Heart right ventricle (tissue), 16 donors: Measurements from ENCODE around the gene HSPA12A. TPM values are rescaled to one million over a fixed set of nuclear protein-coding genes. Genes with fewer than 3 reads are reported as not detected.

Experiments used
- ATAC-seq, 8 donors: fragments of 200-7000 bp; cut with Tn5 transposase; one replicate each; pipeline ENCODE4 v1.9.1; 2020; ENCODE audit warnings: mild to moderate bottlenecking in 8 of 8, moderate library complexity in 8 of 8, moderate number of reproducible peaks in 1 of 8
- DNase-seq, 2 donors: peaks; one replicate each; pipeline ENCODE4 v3.0.0-alpha.2; 2020
- H3K27ac ChIP-seq, 10 donors: fragments of 200-600 bp; sonication (generic) in 2 of 10; one replicate each; pipeline versions ENCODE4 v1.5.0 to v1.8.0; 2020 to 2022; ENCODE audit warnings: mild to moderate bottlenecking in 3 of 10
- H3K27me3 ChIP-seq, 7 donors: fragments of 200-600 bp; one replicate each; pipeline ENCODE4 v1.8.0; 2021 to 2022; ENCODE audit warnings: mild to moderate bottlenecking in 2 of 7
- H3K36me3 ChIP-seq, 9 donors: fragments of 200-600 bp; sonication (generic) in 1 of 9; one replicate each; pipeline versions ENCODE4 v1.5.0 to v1.8.0; 2020 to 2022; ENCODE audit warnings: mild to moderate bottlenecking in 2 of 9
- H3K4me1 ChIP-seq, 9 donors: fragments of 200-600 bp; sonication (generic) in 1 of 9; one replicate each; pipeline versions ENCODE4 v1.5.0 to v1.8.0; 2020 to 2022; ENCODE audit warnings: mild to moderate bottlenecking in 4 of 9
- H3K4me3 ChIP-seq, 10 donors: fragments of 200-600 bp; sonication (generic) in 2 of 10; one replicate each; pipeline versions ENCODE4 v1.5.0 to v1.8.0; 2020 to 2022; ENCODE audit warnings: mild to moderate bottlenecking in 7 of 10, moderate library complexity in 2 of 10
- H3K9me3 ChIP-seq, 11 donors: fragments of 200-600 bp in 10 of 11; sonication (generic) in 2 of 11; one replicate each; pipeline versions ENCODE4 v1.5.0 to v1.8.0; 2013 to 2022; ENCODE audit warnings: mild to moderate bottlenecking in 2 of 11, control low read depth in 1 of 11, moderate library complexity in 1 of 11
- WGBS, 2 donors: extraction: QIAGEN DNeasy Blood & Tissue Kit; methylation state at CpG; one replicate each; pipeline ENCODE4 v1.1.7; 2013; ENCODE audit warnings: inconsistent platforms in 1 of 2; 5-methylcytosine and 5-hydroxymethylcytosine counted together
- intact Hi-C, 10 donors: fragments of 100-400 bp; cut with DNase I; formaldehyde crosslinking; loops; one replicate each; pipeline versions ENCODE4 v1.11.1 to v1.14.2; 2022
- polyA plus RNA-seq, 2 donors: library from polyadenylated mRNA; stranded (reverse); fragments of 200-250 nt; gene quantifications; one replicate each; pipeline ENCODE4 v1.2.3, GENCODE V29; 2013
- total RNA-seq, 10 donors: library from RNA; stranded (reverse); fragmentation: NEBNext Ultra II Directional in 3 of 10; extraction: Animal tissue kit (Norgen Biotek cat#: 25700) in 3 of 10; gene quantifications; one replicate each; pipeline versions ENCODE4 v1.2.1 to v1.2.4, GENCODE V29; 2021 to 2023
- TF ChIP-seq, protein P1 (sequence below), 9 donors: fragments of 200-600 bp; sonication (generic) in 2 of 9; IDR thresholded peaks; one replicate each; pipeline versions ENCODE4 v1.5.0 to v1.8.0; 2021 to 2022; ENCODE audit warnings: antibody characterized with exemption in 9 of 9, mild to moderate bottlenecking in 5 of 9, moderate library complexity in 1 of 9
- donor health status: Arrhythmogenic right ventricular cardiomyopathy.
- donor health status: ischemic (EF 13 %, LVEDD 7.1; RV severe dilation, severe dysfunction).
- donor health status: healthy with polysubstance abuse.
- donor health status: DM: no; HTN: yes; CAD: no.
- donor health status: DM: no; HTN: no; CAD: no.
- donor health status: ischemic (EF 25% LVEDD 6.9; RV normal size, moderate dysfunction).
- donor health status: ischemic (EF 25% LVEDD 5.7; RV mildly dilated, moderate dysfunction).
- donor health status: healthy.
- donor health status: DM: yes; HTN: yes; CAD: no.
- donor health status: Ischemic cardiomyopathy.
- donor health status: ischemic (EF 35%, LVEDD 5.7; RV mildly dilated, moderate dysfunction).
- donor health status: nonischemic (EF 11% LVEDD 7.7; RV severe dilation, severe dysfunction).
- donor health status: DM: yes; HTN: yes; CAD: no.
- donor health status: PGD.
- donor health status: ischemic (EF 29% LVEDD 5.4; RV normal size, mild dysfunction).
- donor health status: nonischemic (EF 23%, LVEDD 6.1; RV moderate dilation, normal function).

HSPA12A gene
- total and polyA plus RNA-seq, 12 donors = 5.1 to 18.1 (median 10.2) TPM

DNA sequence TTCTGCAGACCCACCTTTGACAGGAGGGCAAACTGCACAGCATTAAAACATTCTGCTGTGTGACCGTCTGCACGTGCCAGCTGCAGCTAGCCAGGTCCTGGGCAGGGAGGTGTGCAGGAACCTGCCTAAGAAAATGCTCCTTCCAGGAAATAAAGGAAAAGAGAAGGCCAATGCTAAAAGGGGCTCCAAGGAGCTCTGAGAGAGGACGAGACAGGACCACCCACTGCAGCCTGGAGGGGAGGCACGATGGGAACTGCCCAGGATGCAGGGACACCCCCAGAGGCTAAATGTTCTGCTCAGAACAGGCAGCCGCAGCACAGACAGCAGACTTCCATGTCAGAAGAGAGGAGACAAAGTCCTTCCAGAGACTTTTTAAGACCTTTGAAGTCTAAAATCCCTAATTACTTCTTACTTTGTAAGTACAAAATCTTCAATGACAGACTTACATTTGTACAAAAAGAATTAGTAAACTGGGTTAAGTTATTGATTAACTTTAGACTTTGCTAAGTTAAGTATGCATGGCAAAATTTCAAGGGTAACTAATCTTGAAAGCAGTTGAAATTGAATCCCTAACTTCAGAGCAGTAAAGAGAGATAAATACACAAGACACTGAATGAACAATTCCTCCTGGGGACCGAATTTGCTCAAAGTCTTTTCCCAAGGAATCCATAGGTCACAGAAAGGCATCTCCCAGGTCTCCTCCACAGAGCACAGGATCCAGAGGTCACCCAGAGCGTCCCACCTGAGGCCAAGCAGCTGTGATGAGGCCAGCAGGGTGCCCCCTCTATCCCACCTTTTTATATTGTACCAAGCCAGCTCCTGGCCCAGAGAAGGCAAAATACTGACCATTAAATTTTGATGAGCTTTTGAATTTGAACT, 21.5 kb downstream of the HSPA12A start:
- intact Hi-C loops = no loop called here
- no peak for ATAC-seq
- 73 to 76% methylated on average over 7 of the region's 7 CpGs for WGBS, 2 donors
- TF ChIP-seq, protein P1, sequence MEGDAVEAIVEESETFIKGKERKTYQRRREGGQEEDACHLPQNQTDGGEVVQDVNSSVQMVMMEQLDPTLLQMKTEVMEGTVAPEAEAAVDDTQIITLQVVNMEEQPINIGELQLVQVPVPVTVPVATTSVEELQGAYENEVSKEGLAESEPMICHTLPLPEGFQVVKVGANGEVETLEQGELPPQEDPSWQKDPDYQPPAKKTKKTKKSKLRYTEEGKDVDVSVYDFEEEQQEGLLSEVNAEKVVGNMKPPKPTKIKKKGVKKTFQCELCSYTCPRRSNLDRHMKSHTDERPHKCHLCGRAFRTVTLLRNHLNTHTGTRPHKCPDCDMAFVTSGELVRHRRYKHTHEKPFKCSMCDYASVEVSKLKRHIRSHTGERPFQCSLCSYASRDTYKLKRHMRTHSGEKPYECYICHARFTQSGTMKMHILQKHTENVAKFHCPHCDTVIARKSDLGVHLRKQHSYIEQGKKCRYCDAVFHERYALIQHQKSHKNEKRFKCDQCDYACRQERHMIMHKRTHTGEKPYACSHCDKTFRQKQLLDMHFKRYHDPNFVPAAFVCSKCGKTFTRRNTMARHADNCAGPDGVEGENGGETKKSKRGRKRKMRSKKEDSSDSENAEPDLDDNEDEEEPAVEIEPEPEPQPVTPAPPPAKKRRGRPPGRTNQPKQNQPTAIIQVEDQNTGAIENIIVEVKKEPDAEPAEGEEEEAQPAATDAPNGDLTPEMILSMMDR (IDR thresholded peaks at IDR 0.05) = no peak
- H3K36me3 ChIP-seq = no peaks in the 10 kb centered on the region
- peaks cover 0 to 5% (median 0%) of the 10 kb centered on the region in 7 donors for H3K27me3 ChIP-seq
- no peak overlapping the region for H3K4me3 ChIP-seq
- no peak for DNase-seq
- no peak overlapping the region for H3K27ac ChIP-seq
- peaks cover 0 to 22% (median 4%) of the 10 kb centered on the region in 9 donors for H3K4me1 ChIP-seq
- no peaks in the 10 kb centered on the region for H3K9me3 ChIP-seq

DNA sequence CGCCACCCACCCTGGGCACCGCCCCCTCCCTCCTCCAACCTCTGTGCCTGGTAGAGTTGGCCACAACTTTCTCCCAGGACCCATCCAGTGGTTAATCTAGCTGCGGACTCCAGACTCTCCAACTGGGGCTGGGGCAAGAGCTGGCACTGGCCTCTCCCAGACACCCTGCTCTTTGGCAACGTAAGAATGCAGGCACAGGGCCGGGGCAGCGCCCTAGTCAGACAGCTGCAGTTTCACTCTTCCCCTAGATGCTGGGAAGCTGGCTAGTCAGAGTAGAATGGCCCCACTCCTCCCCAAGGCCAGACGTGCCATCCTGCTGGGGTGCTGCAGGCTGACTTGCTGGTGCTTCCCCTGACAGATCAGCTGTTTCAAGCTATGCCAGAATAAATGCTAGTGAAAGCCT, 22.1 kb downstream of the HSPA12A start:
- peak in 3 of 8 donors; percentile 18 to 71 (median 34) for ATAC-seq
- intact Hi-C loops = no loop called here
- no peak for DNase-seq

DNA sequence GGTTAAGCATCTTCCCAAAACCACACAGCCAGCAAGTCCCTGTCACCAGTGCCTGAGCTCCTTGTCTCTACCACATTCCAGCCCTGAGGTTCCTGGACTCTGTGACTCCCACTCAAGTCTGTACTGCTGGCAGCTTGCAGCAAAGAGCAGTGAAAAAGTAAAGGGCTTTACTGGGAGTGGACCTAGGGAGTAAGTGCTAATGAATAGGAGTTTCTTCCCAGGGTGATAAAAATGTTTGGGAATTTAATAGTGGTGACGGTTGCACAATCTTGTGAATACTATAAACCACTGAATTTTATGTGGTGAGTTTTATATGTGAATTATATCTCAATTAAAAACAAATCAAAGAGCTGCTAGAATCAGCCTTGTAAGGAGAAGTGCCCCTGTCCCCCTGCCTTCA, 22.6 kb downstream of the HSPA12A start:
- no peak overlapping the region for H3K4me3 ChIP-seq
- 84 to 89% methylated on average over 1 of the region's 1 CpG for WGBS, 2 donors
- no peak overlapping the region for H3K27ac ChIP-seq
- H3K9me3 ChIP-seq = no peaks in the 10 kb centered on the region
- ATAC-seq = no peak
- H3K4me1 ChIP-seq = peaks cover 0 to 32% (median 4%) of the 10 kb centered on the region in 9 donors
- no peaks in the 10 kb centered on the region for H3K36me3 ChIP-seq
- TF ChIP-seq, protein P1 (IDR thresholded peaks at IDR 0.05) = no peak
- intact Hi-C loops = no loop called here
- H3K27me3 ChIP-seq = peaks cover 0 to 5% (median 0%) of the 10 kb centered on the region in 7 donors
- DNase-seq = no peak

More for the DNA sequence above, 22.1 kb downstream of the HSPA12A start:
- whole genome bisulfite sequencing, 2 donors = 81 to 83% methylated on average over 7 of the region's 7 CpGs
- no peak overlapping the region for H3K4me3 ChIP-seq
- TF ChIP-seq, protein P1 (IDR thresholded peaks at IDR 0.05) = no peak
- no peaks in the 10 kb centered on the region for H3K9me3 ChIP-seq
- no peak overlapping the region for H3K27ac ChIP-seq
- H3K36me3 ChIP-seq = no peaks in the 10 kb centered on the region
- peaks cover 0 to 28% (median 4%) of the 10 kb centered on the region in 9 donors for H3K4me1 ChIP-seq
- peaks cover 0 to 5% (median 0%) of the 10 kb centered on the region in 7 donors for H3K27me3 ChIP-seq

DNA sequence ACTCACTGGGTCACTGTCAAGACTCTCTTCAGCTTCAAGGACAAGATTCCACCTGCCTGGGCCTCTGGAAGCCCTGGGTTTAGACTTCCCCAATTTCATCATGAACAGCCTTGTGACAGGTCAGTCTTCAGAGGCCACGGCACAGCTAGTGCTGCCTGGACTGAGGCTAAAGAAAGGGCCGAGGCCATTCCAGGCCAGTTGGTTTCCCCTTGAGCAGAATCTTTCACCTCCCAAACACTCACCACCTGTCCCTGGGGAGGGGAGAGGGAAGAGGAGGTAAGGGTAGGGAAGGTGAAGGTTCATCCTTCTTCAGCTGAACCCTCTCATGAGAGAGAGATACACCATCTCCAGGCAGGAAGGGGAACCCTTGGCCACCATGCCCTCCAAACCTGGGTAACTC, 24.3 kb downstream of the HSPA12A start:
- 89 to 95% methylated on average over 2 of the region's 2 CpGs for WGBS, 2 donors
- intact Hi-C loops = no loop called here
- H3K4me3 ChIP-seq = no peak overlapping the region
- no peak overlapping the region for H3K27ac ChIP-seq
- H3K36me3 ChIP-seq = no peaks in the 10 kb centered on the region
- ATAC-seq = no peak
- no peaks in the 10 kb centered on the region for H3K9me3 ChIP-seq
- TF ChIP-seq, protein P1 (IDR thresholded peaks at IDR 0.05) = no peak
- peaks cover 0 to 32% (median 4%) of the 10 kb centered on the region in 9 donors for H3K4me1 ChIP-seq
- peaks cover 0 to 5% (median 0%) of the 10 kb centered on the region in 7 donors for H3K27me3 ChIP-seq
- DNase-seq = no peak
